Panc1 (cell line): ENCODE measurements around the gene NELL2. TPM values are rescaled to one million over a fixed set of nuclear protein-coding genes. Genes with fewer than 3 reads are reported as not detected.

ENCODE experiments used
- ATAC-seq: fragments of 200-7000 bp; cut with Tn5 transposase; 2 replicates; pipeline ENCODE4 v1.9.1; 2020; ENCODE audit warnings: mild to moderate bottlenecking, moderate library complexity
- BruUV-seq: library from RNA; stranded (reverse); fragments of 400-500 nt; replicated peaks from 2 replicates; lab custom pipeline; 2021; lab: Mats Ljungman, UMichigan
- CTCF ChIA-PET: fragments of 300-600 bp; sonication (Branson Sonifier 250); formaldehyde crosslinking; loops from one replicate; lab custom pipeline; 2022; ENCODE audit warnings: antibody characterized with exemption; lab: Charles Lee
- POLR2A ChIA-PET: fragments of 300-600 bp; sonication (Branson Sonifier 250); formaldehyde crosslinking; loops from one replicate; lab custom pipeline; 2022; ENCODE audit warnings: antibody characterized with exemption; lab: Charles Lee
- DNase-seq: peaks from one replicate; pipeline ENCODE4 v3.0.0-alpha.2; 2010; ENCODE audit warnings: low read depth, low spot score
- H3K27ac ChIP-seq: 2 replicates; pipeline ENCODE4 v1.5.1; 2011; ENCODE audit warnings: mild to moderate bottlenecking, low read length, inconsistent platforms
- H3K27me3 ChIP-seq: fragments of 200-500 bp; sonication (Bioruptor generic); 2 replicates; pipeline ENCODE4 v1.6.0; 2014; ENCODE audit warnings: low read length, inconsistent platforms; ENCODE audit not compliant: control insufficient read depth, insufficient read depth
- H3K36me3 ChIP-seq: fragments of 200-500 bp; sonication (Bioruptor generic); 2 replicates; pipeline ENCODE4 v1.5.1; 2014; ENCODE audit warnings: inconsistent platforms, mild to moderate bottlenecking, low read length, moderate library complexity; ENCODE audit not compliant: control insufficient read depth, insufficient read depth
- H3K4me1 ChIP-seq: 2 replicates; pipeline ENCODE4 v1.5.1; 2011; ENCODE audit warnings: inconsistent platforms, mild to moderate bottlenecking, low read length, moderate library complexity; ENCODE audit not compliant: control insufficient read depth, insufficient read depth
- H3K4me3 ChIP-seq, 2 experiments: 2 replicates each; pipeline ENCODE4 v1.5.1; 2011 to 2012; ENCODE audit warnings: low read depth in 2 of 2, low read length in 2 of 2, mild to moderate bottlenecking in 2 of 2, inconsistent platforms in 1 of 2, moderate library complexity in 1 of 2
- H3K9me3 ChIP-seq: fragments of 200-500 bp; sonication (Bioruptor generic); 2 replicates; pipeline ENCODE4 v1.5.1; 2014; ENCODE audit warnings: low read depth, mild to moderate bottlenecking, inconsistent platforms, low read length, moderate library complexity; ENCODE audit not compliant: control insufficient read depth, insufficient read depth
- CTCF ChIP-seq: fragments of 450-650 bp; IDR thresholded peaks from 2 replicates; pipeline ENCODE4 v1.5.1; 2017; ENCODE audit warnings: mild to moderate bottlenecking
- POLR2AphosphoS5 ChIP-seq: IDR thresholded peaks from 2 replicates; pipeline ENCODE4 v1.6.1; 2012; ENCODE audit warnings: mild to moderate bottlenecking, low read depth, low read length, moderate library complexity
- REST ChIP-seq, 2 experiments: IDR thresholded peaks; 2 replicates each; pipeline ENCODE4 v1.6.1; 2011 to 2012; ENCODE audit warnings: low read depth in 2 of 2, control low read depth in 1 of 2, low read length in 1 of 2, mild to moderate bottlenecking in 1 of 2, moderate library complexity in 1 of 2; ENCODE audit not compliant: insufficient read depth in 1 of 2
- SIN3A ChIP-seq: IDR thresholded peaks from 2 replicates; pipeline ENCODE4 v1.6.1; 2012; ENCODE audit warnings: low read depth, mild to moderate bottlenecking, low read length, moderate library complexity, borderline replicate concordance; ENCODE audit not compliant: insufficient read depth
- TCF7L2 ChIP-seq: IDR thresholded peaks from 2 replicates; pipeline ENCODE4 v1.6.1; 2011; ENCODE audit warnings: mild to moderate bottlenecking, low read depth, low read length, inconsistent platforms
- in situ Hi-C: cut with HindIII; loops from 2 replicates; pipeline ENCODE4 v1.10.0; 2016; ENCODE audit warnings: low sequenced_read_pairs, low pct_unique_long_range_greater_than_20kb
- intact Hi-C: fragments of 100-400 bp; cut with micrococcal nuclease; formaldehyde crosslinking; loops from one replicate; pipeline ENCODE4 v1.10.0; 2022; ENCODE audit not compliant: unreplicated experiment
- total RNA-seq: library from RNA; stranded (reverse); gene quantifications from one replicate; pipeline ENCODE4 v1.2.1, GENCODE V29; 2021; ENCODE audit not compliant: unreplicated experiment

Gene NELL2
- total RNA-seq, 1 experiment from 2014 or later, result 0.28 TPM

DNA sequence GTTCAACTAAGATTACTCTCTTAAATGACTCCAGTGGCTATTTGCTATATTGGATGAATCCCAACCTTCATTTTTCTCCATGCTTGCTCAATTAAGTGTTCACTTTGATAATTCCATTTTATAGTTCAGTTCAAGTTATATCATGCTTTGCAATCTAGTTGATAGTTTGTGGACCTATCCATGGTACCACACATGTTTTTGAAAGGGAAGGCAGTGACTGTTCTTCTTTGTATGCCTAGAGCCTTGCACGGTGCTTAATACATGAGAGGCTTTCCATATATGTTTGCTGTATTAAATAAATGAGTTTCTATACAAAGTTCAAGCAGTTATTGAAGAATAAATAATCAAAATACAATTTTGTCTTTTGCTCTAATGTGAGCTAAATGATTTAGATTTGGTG is 391.3 kb downstream of the NELL2 start:
- DNase-seq (no peak), ATAC-seq (no peak)
- Histone ChIP-seq H3K9me3 (no peaks in the 10 kb centered on the region; the same call in 1 of the 2 replicates), H3K4me3 (no peak overlapping the region), H3K36me3 (no peaks in the 10 kb centered on the region), H3K27me3 (no peaks in the 10 kb centered on the region), H3K4me1 (no peaks in the 10 kb centered on the region), H3K27ac (no peak overlapping the region)
- CTCF ChIA-PET, result no interaction called here
- intact Hi-C loops (no loop called here), in situ Hi-C loops (no loop called here)
- TF ChIP-seq TCF7L2, result no peak
- TF ChIP-seq POLR2AphosphoS5, result no peak
- TF ChIP-seq REST (IDR thresholded peaks at IDR 0.05; ENCODE audit: insufficient read depth in 1 of 2, low read depth in 2 of 2, low read length in 1 of 2), result no peak
- TF ChIP-seq CTCF, result no peak
- no peak for TF ChIP-seq SIN3A
- POLR2A ChIA-PET, result no interaction called here
- no TSS peak for BruUV-seq

DNA sequence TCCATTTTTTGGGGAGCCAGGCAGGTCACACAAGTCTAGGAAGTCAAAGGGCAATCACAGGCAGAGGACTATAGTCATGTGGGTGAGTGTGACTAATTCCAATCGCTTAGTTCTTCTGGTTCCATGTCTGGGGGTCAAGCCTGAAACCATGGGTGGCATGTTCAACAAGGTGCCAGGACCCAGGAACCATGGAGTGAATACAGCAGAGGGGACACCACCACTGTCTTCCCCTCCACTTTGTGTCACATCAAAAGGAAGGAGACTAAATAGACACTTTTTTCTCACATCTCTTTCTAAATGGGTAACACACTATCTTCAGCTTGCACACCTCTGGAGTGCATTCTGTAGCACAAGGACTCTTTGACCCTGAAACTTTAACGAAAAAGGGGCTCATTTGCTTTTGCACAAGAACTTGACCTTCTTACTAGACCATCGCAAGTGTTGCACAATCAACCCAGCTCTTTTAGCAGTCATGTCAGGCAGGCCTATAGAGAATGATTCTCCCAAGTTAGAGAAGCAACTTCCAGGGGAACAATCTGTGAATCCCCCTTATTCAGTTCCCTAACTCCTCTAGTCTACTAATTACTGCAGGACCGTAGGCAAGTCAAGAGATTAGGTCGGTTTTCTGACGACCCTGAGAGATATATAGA is 398.7 kb downstream of the NELL2 start:
- CTCF ChIA-PET, result no interaction called here
- ATAC-seq, result no peak
- Histone ChIP-seq H3K9me3 (no peaks in the 10 kb centered on the region), H3K4me3 (no peak overlapping the region), H3K27ac (no peak overlapping the region), H3K4me1 (no peaks in the 10 kb centered on the region), H3K27me3 (no peaks in the 10 kb centered on the region), H3K36me3 (no peaks in the 10 kb centered on the region)
- in situ Hi-C loops (no loop called here), intact Hi-C loops (no loop called here)
- POLR2A ChIA-PET, result no interaction called here
- BruUV-seq, result no TSS peak
- TF ChIP-seq CTCF (no peak), SIN3A (no peak), TCF7L2 (no peak), REST (IDR thresholded peaks at IDR 0.05; ENCODE audit: insufficient read depth in 1 of 2, low read depth in 2 of 2, low read length in 1 of 2) (no peak), POLR2AphosphoS5 (no peak)
- no peak for DNase-seq
